Neural crest cell (in vitro differentiated cells): ENCODE results near the gene DMGDH. TPM values are rescaled to one million over a fixed set of nuclear protein-coding genes. Genes with fewer than 3 reads are reported as not detected.

Experiments
- DNase-seq: peaks from one replicate; pipeline ENCODE4 v3.0.0; 2021; ENCODE audit warnings: low read depth, mixed read lengths, low spot score
- H3K27ac Mint-ChIP-seq: one replicate; pipeline ENCODE4 v1.8.0; 2021; ENCODE audit warnings: mild to moderate bottlenecking, mixed read lengths; ENCODE audit not compliant: unreplicated experiment
- H3K27me3 Mint-ChIP-seq: 2 replicates; pipeline ENCODE4 v1.8.0; 2021; ENCODE audit warnings: low read depth, mild to moderate bottlenecking, mixed read lengths
- H3K36me3 Mint-ChIP-seq: 2 replicates; pipeline ENCODE4 v1.8.0; 2021; ENCODE audit warnings: low read depth, mild to moderate bottlenecking, mixed read lengths
- H3K4me1 Mint-ChIP-seq: 2 replicates; pipeline ENCODE4 v1.8.0; 2021; ENCODE audit warnings: mixed read lengths
- H3K4me3 Mint-ChIP-seq: one replicate; pipeline ENCODE4 v1.8.0; 2021; ENCODE audit warnings: mild to moderate bottlenecking, mixed read lengths
- H3K9me3 Mint-ChIP-seq: 2 replicates; pipeline ENCODE4 v1.8.0; 2021; ENCODE audit warnings: mixed read lengths
- CTCF ChIP-seq: fragments of 200-600 bp; sonication (generic); conservative IDR thresholded peaks from 2 replicates; pipeline ENCODE4 v1.5.0; 2021; ENCODE audit warnings: antibody characterized with exemption, mild to moderate bottlenecking
- total RNA-seq: library from RNA; stranded (reverse); gene quantifications from 2 replicates; pipeline ENCODE4 v1.2.1, GENCODE V29; 2021

DMGDH gene
- total RNA-seq, 1 donor from 2014 or later: not detected

DNA sequence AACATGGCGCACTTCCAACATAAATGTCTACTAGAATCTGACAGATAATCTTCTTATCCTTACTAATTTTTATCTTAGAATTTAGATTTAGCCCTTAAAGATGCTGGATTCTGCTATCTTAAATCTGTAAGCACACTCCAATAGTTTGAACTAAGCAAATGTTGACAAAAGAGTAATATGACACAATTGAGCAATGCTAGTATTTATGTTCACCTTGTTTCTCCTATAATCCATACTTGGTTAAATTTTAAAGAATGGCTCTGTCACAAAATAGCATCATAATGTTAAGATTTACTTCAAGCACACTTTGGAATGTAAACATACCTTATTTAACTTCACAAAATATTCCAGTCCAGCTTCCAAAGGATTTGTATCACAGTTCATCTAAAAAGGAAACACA is 45.5 kb downstream of the DMGDH start:
- no peak for DNase-seq
- Mint-ChIP-seq H3K27ac (no peak overlapping the region), H3K9me3 (no peaks in the 10 kb centered on the region), H3K36me3 (no peaks in the 10 kb centered on the region), H3K4me1 (peaks cover 14% of the 10 kb centered on the region), H3K4me3 (no peak overlapping the region), H3K27me3 (peaks cover 46% of the 10 kb centered on the region)
- TF ChIP-seq CTCF: no peak

GRCh38 chr5:79023348-79023747 is 46.1 kb downstream of the DMGDH start:
- H3K9me3 Mint-ChIP-seq: no peaks in the 10 kb centered on the region
- H3K4me3 Mint-ChIP-seq: no peak overlapping the region
- peaks cover 14% of the 10 kb centered on the region for H3K4me1 Mint-ChIP-seq
- no peak for DNase-seq
- TF ChIP-seq CTCF: no peak
- no peaks in the 10 kb centered on the region for H3K36me3 Mint-ChIP-seq
- peaks cover 50% of the 10 kb centered on the region for H3K27me3 Mint-ChIP-seq
- no peak overlapping the region for H3K27ac Mint-ChIP-seq

GRCh38 chr5:79022771-79023170 is 46.7 kb downstream of the DMGDH start:
- TF ChIP-seq CTCF: no peak
- no peak overlapping the region for H3K4me3 Mint-ChIP-seq
- peaks cover 56% of the 10 kb centered on the region for H3K27me3 Mint-ChIP-seq

GRCh38 chr5:79021753-79022152 is 47.7 kb downstream of the DMGDH start:
- DNase-seq: no peak
- Mint-ChIP-seq H3K36me3 (no peaks in the 10 kb centered on the region), H3K27ac (no peak overlapping the region), H3K4me3 (no peak overlapping the region), H3K4me1 (peaks cover 14% of the 10 kb centered on the region), H3K9me3 (no peaks in the 10 kb centered on the region), H3K27me3 (peaks cover 64% of the 10 kb centered on the region)
- TF ChIP-seq CTCF: no peak

More at GRCh38 chr5:79022771-79023170, 46.7 kb downstream of the DMGDH start:
- no peak for DNase-seq
- Mint-ChIP-seq H3K27ac (no peak overlapping the region), H3K4me1 (peaks cover 14% of the 10 kb centered on the region), H3K36me3 (no peaks in the 10 kb centered on the region), H3K9me3 (no peaks in the 10 kb centered on the region)

DNA sequence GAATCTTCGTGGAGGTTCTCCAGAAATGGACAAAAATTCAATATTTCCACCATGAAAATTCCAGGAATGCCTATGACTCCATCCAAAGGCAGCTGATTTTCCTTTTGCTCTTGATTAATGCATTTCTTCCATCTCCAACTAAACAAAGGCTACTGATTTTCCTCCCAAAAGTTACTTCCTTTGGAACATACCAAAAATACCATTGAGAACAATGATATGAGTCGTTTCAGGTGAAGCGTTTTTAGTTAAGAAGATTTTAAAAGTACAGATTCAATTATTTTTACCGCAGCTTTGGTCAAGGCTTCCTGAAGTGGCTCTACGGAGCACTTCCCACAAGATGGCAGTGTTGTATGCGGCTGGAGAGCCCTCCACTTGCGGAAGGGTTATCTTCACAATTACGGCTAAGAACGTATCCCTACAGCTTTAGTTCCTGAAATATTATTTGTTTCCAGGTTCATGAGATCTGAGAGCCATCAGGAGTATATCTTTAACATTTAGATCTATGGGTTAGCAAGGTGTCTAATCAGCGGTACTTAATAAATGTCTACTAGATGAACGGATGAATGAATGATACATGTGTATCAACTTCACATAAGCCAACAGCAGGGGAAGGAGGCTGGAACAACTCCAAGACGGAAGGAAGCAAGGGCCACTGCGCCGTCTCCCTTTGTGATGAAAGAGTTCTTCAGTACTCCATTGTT is 48.5 kb downstream of the DMGDH start:
- Mint-ChIP-seq H3K4me3 (no peak overlapping the region), H3K9me3 (no peaks in the 10 kb centered on the region), H3K27me3 (peaks cover 68% of the 10 kb centered on the region), H3K4me1 (peaks cover 14% of the 10 kb centered on the region), H3K27ac (no peak overlapping the region), H3K36me3 (no peaks in the 10 kb centered on the region)
- DNase-seq: peak; percentile 53
- peak; percentile 86 for TF ChIP-seq CTCF
